Fibroblast of lung (primary cell): ENCODE measurements around the gene DNAJC7. TPM values are rescaled to one million over a fixed set of nuclear protein-coding genes. Genes with fewer than 3 reads are reported as not detected.
"Not testable (repeated sequence)": the region's sequence is repeated elsewhere in the genome, so short reads cannot be mapped to it uniquely, and the experiment has no call there.

Source experiments
- DNase-seq, 2 donors: peaks; one replicate each; pipeline versions ENCODE4 v3.0.0 to v3.0.0-alpha.2; 2010; ENCODE audit warnings: low read depth in 2 of 2
- H2AFZ ChIP-seq: 2 replicates; pipeline ENCODE4 v1.5.1; 2012; ENCODE audit warnings: low read length, control low read depth, inconsistent platforms
- H3K27ac ChIP-seq: 2 replicates; pipeline ENCODE4 v1.5.1; 2011; ENCODE audit warnings: low read length, control low read depth; ENCODE audit not compliant: insufficient read depth
- H3K27me3 ChIP-seq: 2 replicates; pipeline ENCODE4 v1.5.1; 2011; ENCODE audit warnings: mild to moderate bottlenecking, low read length; ENCODE audit not compliant: control insufficient read depth, insufficient read depth
- H3K36me3 ChIP-seq: 2 replicates; pipeline ENCODE4 v1.5.1; 2011; ENCODE audit warnings: low read length; ENCODE audit not compliant: control insufficient read depth, insufficient read depth
- H3K4me1 ChIP-seq: 2 replicates; pipeline ENCODE4 v1.5.1; 2011; ENCODE audit warnings: low read length; ENCODE audit not compliant: control insufficient read depth, insufficient read depth; ENCODE audit errors: extremely low read depth
- H3K4me2 ChIP-seq: 2 replicates; pipeline ENCODE4 v1.5.1; 2011; ENCODE audit warnings: low read length, control low read depth; ENCODE audit not compliant: insufficient read depth; ENCODE audit errors: extremely low read depth
- H3K4me3 ChIP-seq, 4 experiments: fragments of 200-600 bp in 1 of 4; sonication (generic) in 1 of 4; replicated peaks in 1 of 4; 2 replicates each; pipeline ENCODE4 v1.5.1; 2011 to 2016; ENCODE audit warnings: low read length in 4 of 4, low read depth in 3 of 4, mild to moderate bottlenecking in 3 of 4, control low read depth in 2 of 4, inconsistent platforms in 1 of 4, mixed read lengths in 1 of 4; ENCODE audit not compliant: insufficient read depth in 1 of 4; ENCODE audit errors: control extremely low read depth in 1 of 4
- H3K79me2 ChIP-seq: 2 replicates; pipeline ENCODE4 v1.5.1; 2012; ENCODE audit warnings: mild to moderate bottlenecking, low read length, inconsistent platforms; ENCODE audit not compliant: control insufficient read depth, insufficient read depth
- H3K9ac ChIP-seq: 2 replicates; pipeline ENCODE4 v1.5.1; 2011; ENCODE audit warnings: mild to moderate bottlenecking, low read length, control low read depth; ENCODE audit not compliant: insufficient read depth
- H3K9me3 ChIP-seq: 2 replicates; pipeline ENCODE4 v1.5.1; 2012; ENCODE audit warnings: low read depth, low read length; ENCODE audit not compliant: control insufficient read depth, insufficient read depth
- H4K20me1 ChIP-seq: 2 replicates; pipeline ENCODE4 v1.5.1; 2011; ENCODE audit warnings: low read length; ENCODE audit not compliant: control insufficient read depth, insufficient read depth; ENCODE audit errors: extremely low read depth
- CTCF ChIP-seq, 2 donors: IDR thresholded peaks in 1 of 2; conservative IDR thresholded peaks in 1 of 2; 1 replicate in 1 of 2; 2 replicates in 1 of 2; pipeline ENCODE4 v1.5.1; 2011 to 2012; ENCODE audit warnings: low read length in 2 of 2, control low read depth in 1 of 2, inconsistent platforms in 1 of 2, low read depth in 1 of 2, mild to moderate bottlenecking in 1 of 2
- EZH2 ChIP-seq: IDR thresholded peaks from 2 replicates; pipeline ENCODE4 v1.5.1; 2012; ENCODE audit warnings: low read length, control low read depth, mild to moderate bottlenecking; ENCODE audit errors: missing control alignments
- polyA plus RNA-seq, 2 donors: library from polyadenylated mRNA; depleted of rRNA in 1 of 2; stranded (reverse) in 1 of 2; unstranded in 1 of 2; fragments of >200 nt; gene quantifications; 2 replicates each; pipeline ENCODE4 v1.2.1, GENCODE V29; 2011 to 2012; ENCODE audit warnings: missing spikeins in 1 of 2
- total RNA-seq: library from RNA; depleted of rRNA; stranded (reverse); fragments of >200 nt; gene quantifications from 2 replicates; pipeline ENCODE4 v1.2.1, GENCODE V29; 2014

The DNAJC7 gene
- total and polyA plus RNA-seq, 2 donors (not counting 1 experiment from before 2014, with no cell fraction given), result 53.5 to 78.8 TPM

DNA sequence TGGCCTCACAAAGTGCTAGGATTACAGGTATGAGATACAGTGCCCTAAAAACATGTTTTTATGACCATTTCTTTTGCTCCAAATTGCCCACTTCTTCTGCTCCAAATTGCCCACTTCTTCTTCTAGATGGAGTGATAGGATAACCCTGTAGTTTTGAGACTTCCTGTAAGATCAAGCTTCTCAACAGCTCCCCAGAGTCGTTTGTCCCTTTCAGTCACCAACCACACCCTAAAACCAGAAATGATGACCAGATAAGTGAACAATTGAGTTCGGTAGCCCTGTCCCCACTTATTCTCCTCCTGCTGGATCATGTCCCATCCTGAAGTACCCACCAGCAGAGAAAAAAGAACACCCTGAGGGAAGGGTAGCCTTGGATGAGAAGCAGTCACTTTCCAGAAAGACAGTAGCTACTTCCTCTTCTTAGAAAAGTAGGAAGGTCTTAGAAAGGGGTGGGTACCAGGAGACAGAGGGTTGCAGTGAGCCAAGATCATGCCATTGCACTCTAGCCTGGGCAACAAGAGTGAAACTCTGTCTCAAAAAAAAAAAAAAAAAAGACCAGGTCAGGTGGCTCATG, 84.3 kb downstream of the DNAJC7 start:
- H3K4me2 ChIP-seq, result no peak overlapping the region
- no peak overlapping the region for H3K4me3 ChIP-seq
- DNase-seq, result no peak
- H3K9me3 ChIP-seq, result no peaks in the 10 kb centered on the region
- peaks cover 6% of the 10 kb centered on the region for H3K4me1 ChIP-seq
- H4K20me1 ChIP-seq, result no peaks in the 10 kb centered on the region
- H3K79me2 ChIP-seq, result no peaks in the 10 kb centered on the region
- H3K27me3 ChIP-seq, result no peaks in the 10 kb centered on the region
- no peaks in the 10 kb centered on the region for H3K36me3 ChIP-seq
- no peak overlapping the region for H3K27ac ChIP-seq
- TF ChIP-seq CTCF (conservative IDR thresholded peaks at IDR 0.05 in 1 of 2, IDR thresholded peaks at IDR 0.05 in 1 of 2; ENCODE audit: low read depth in 1 of 2, low read length in 2 of 2) (no peak), EZH2 (no peak)
- H2AFZ ChIP-seq, result no peak overlapping the region
- no peak overlapping the region for H3K9ac ChIP-seq

- H3K9me3 ChIP-seq, H3K4me1 ChIP-seq, DNase-seq, H3K27me3 ChIP-seq, H2AFZ ChIP-seq, H3K9ac ChIP-seq, H4K20me1 ChIP-seq, H3K4me2 ChIP-seq, H3K36me3 ChIP-seq, H3K4me3 ChIP-seq, H3K27ac ChIP-seq, H3K79me2 ChIP-seq: not testable (repeated sequence)
Measured at GRCh38 chr17:41931715-41932114, 85.5 kb downstream of the DNAJC7 start.

DNA sequence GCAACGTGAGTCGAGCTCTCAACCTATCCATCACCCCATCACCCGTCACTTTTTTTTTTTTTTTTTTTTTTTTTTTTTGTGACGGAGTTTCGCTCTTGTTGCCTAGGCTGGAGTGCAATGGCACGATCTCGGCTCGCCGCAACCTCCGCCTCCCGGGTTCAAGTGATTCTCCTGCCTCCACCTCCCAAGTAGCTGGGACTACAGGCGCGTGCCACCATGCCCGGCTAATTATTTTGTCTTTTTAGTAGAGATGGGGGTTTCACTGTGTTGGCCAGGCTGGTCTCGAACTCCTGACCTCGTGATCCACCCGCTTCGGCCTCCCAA, 86.4 kb downstream of the DNAJC7 start:
- not testable (repeated sequence) for H4K20me1 ChIP-seq, H3K27me3 ChIP-seq, H3K36me3 ChIP-seq, H3K9me3 ChIP-seq, H3K79me2 ChIP-seq, DNase-seq, H3K4me1 ChIP-seq
- H3K9ac ChIP-seq, result peak overlapping the region; percentile 51
- peak overlapping the region; percentile 23 for H3K4me2 ChIP-seq
- peak overlapping the region; percentile 78 for H3K27ac ChIP-seq
- peak overlapping the region; percentile 23 to 76 (median 64) for H3K4me3 ChIP-seq
- H2AFZ ChIP-seq, result peak overlapping the region; percentile 79

- H3K36me3 ChIP-seq, result no peaks in the 10 kb centered on the region
- H3K9ac ChIP-seq, result peak within 1 kb of the TSS; percentile 51
- TF ChIP-seq EZH2 (no peak), CTCF (conservative IDR thresholded peaks at IDR 0.05 in 1 of 2, IDR thresholded peaks at IDR 0.05 in 1 of 2; ENCODE audit: low read depth in 1 of 2, low read length in 2 of 2) (peak; percentile 39 to 51)
- H4K20me1 ChIP-seq, result no peaks in the 10 kb centered on the region
- no peaks in the 10 kb centered on the region for H3K27me3 ChIP-seq
- H3K27ac ChIP-seq, result peak within 1 kb of the TSS; percentile 78
- H3K4me1 ChIP-seq, result peaks cover 6% of the 10 kb centered on the region
- peak within 1 kb of the TSS; percentile 48 to 76 (median 64) for H3K4me3 ChIP-seq
- peak within 1 kb of the TSS; percentile 82 for H2AFZ ChIP-seq
- no peaks in the 10 kb centered on the region for H3K9me3 ChIP-seq
- peak; percentile 98 for DNase-seq
- peak within 1 kb of the TSS; percentile 94 for H3K4me2 ChIP-seq
- H3K79me2 ChIP-seq, result no peaks in the 10 kb centered on the region
Measured at GRCh38 chr17:41930009-41930832, 87.0 kb downstream of the DNAJC7 start, which contains the start of gene ODAD4. TSS of gene ODAD4 (plus strand) at chr17:41930617. CDS start at chr17:41930724, 107 bp downstream.
